Aorta (tissue), 5 donors: ENCODE results near the gene LPP. TPM values are rescaled to one million over a fixed set of nuclear protein-coding genes. Genes with fewer than 3 reads are reported as not detected.

ENCODE experiments used
- ATAC-seq: fragments of 200-7000 bp; cut with Tn5 transposase; one replicate; pipeline ENCODE4 v1.9.1; 2022; ENCODE audit warnings: moderate library complexity; ENCODE audit not compliant: low FRiP score
- DNase-seq, 2 donors: peaks; one replicate each; pipeline ENCODE4 v3.0.0-alpha.2; 2020
- H3K27ac ChIP-seq, 2 donors: one replicate each; pipeline ENCODE4 v1.5.1; 2013; ENCODE audit warnings: low read length in 2 of 2, mild to moderate bottlenecking in 2 of 2, moderate library complexity in 2 of 2, control low read depth in 1 of 2, inconsistent platforms in 1 of 2, low read depth in 1 of 2
- H3K27me3 ChIP-seq, 2 donors: one replicate each; pipeline ENCODE4 v1.6.1; 2013; ENCODE audit warnings: control low read depth in 1 of 2, low read length in 1 of 2, mild to moderate bottlenecking in 1 of 2, moderate library complexity in 1 of 2; ENCODE audit not compliant: insufficient read depth in 2 of 2, control insufficient read depth in 1 of 2
- H3K36me3 ChIP-seq, 2 donors: one replicate each; pipeline ENCODE4 v1.6.1; 2013; ENCODE audit warnings: control low read depth in 1 of 2, low read length in 1 of 2, mild to moderate bottlenecking in 1 of 2; ENCODE audit not compliant: insufficient read depth in 2 of 2, control insufficient read depth in 1 of 2
- H3K4me1 ChIP-seq, 2 donors: one replicate each; pipeline ENCODE4 v1.6.1; 2013; ENCODE audit warnings: low read length in 2 of 2, control low read depth in 1 of 2, mild to moderate bottlenecking in 1 of 2, moderate library complexity in 1 of 2; ENCODE audit not compliant: insufficient read depth in 2 of 2, control insufficient read depth in 1 of 2
- H3K4me3 ChIP-seq, 2 donors: one replicate each; pipeline ENCODE4 v1.5.1; 2013; ENCODE audit warnings: low read length in 2 of 2, control low read depth in 1 of 2, mild to moderate bottlenecking in 1 of 2
- H3K9me3 ChIP-seq: one replicate; pipeline ENCODE4 v1.6.1; 2013; ENCODE audit warnings: mild to moderate bottlenecking, low read length; ENCODE audit not compliant: control insufficient read depth
- WGBS, 2 donors: extraction: QIAGEN DNeasy Blood & Tissue Kit; methylation state at CpG; one replicate each; pipeline ENCODE4 v1.1.7; 2013; 5-methylcytosine and 5-hydroxymethylcytosine counted together
- intact Hi-C, 2 donors: fragments of 100-400 bp; cut with DNase I; formaldehyde crosslinking; loops; one replicate each; pipeline versions ENCODE4 v1.14.2 to v1.15.0; 2022
- polyA plus RNA-seq, 2 donors: library from polyadenylated mRNA; stranded (reverse); fragments of 200-250 nt; gene quantifications; one replicate each; pipeline ENCODE4 v1.2.3, GENCODE V29; 2013
- total RNA-seq, 2 donors: library from RNA; stranded (reverse); fragmentation: NEBNext Ultra II Directional; extraction: Animal tissue kit (Norgen Biotek cat#: 25700); gene quantifications; one replicate each; pipeline ENCODE4 v1.2.1, GENCODE V29; 2021
- donor health status: healthy with polysubstance abuse.
- donor health status: Bipolar disorder and iron deficiency.
- donor health status: DM: no; HTN: no; CAD: no.
- donor health status: DM: no; HTN: no; CAD: no.
- donor health status: DM: yes; HTN: yes; CAD: no.

The LPP gene
- total and polyA plus RNA-seq, 4 donors, result 37.7 to 2,536 (median 527) TPM

DNA sequence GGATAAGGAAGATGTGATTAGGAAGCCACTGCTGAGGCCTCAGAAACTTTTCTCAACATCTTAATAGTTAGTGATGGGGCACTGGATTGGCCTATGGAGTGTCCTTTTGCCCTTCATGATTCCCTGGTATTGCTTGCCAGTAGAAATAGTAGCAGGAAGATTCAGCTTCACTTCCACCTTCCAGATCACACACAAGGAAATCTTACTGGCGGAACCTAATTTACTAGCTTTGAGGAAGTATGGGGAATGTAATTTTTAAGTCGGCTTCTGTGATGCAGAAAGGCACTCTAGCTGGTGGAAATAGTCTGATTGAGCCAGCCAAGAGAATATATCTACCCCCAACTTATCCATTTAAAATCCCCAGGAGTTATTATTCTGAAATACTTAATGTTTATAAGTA is 46.5 kb downstream of the LPP start:
- intact Hi-C loops, result no loop called here
- Histone ChIP-seq H3K4me1 (peaks cover 3 to 20% of the 10 kb centered on the region in 2 donors), H3K9me3 (no peaks in the 10 kb centered on the region), H3K27me3 (no peaks in the 10 kb centered on the region), H3K4me3 (no peak overlapping the region), H3K27ac (no peak overlapping the region), H3K36me3 (no peaks in the 10 kb centered on the region)
- DNase-seq, result no peak
- WGBS, 2 donors, result 78 to 85% methylated on average over 2 of the region's 2 CpGs
- no peak for ATAC-seq

DNA sequence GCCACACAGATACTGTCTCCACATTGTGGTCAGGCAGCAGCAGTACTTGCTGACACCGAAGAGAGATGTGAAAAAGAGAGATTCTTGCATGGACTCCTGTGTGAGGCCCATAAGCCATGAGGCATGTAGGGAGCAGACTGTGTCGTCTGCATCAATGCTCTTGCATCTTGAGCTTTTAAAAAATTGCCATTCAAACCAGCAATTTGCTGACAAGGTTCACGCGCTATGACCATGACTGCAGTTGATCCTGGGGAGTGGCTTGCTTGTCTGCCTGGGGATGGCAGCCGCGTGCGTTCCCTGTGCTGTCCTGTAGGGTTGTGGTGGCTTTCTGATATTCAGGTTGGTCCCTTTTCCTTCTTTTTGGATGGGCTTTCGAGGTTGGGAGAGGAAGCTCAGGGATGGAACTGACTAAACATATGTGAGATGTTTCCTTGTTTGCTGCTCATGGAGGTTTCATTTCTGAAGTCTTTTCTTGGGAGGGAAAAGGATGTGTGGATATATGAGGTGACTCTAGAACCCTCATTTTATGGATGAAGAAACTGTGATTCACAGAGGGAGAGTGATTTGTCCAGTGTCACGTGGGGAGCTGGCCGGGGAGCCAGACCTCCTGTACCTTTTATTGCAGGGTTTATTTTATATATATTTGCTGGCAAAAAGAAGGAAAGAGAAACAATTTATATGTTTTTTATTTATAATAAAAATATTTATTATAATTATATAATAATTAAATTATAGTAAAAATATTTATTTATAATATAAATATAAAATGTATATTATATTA is 48.6 kb downstream of the LPP start:
- WGBS, 2 donors, result 70 to 76% methylated on average over 10 of the region's 10 CpGs
- ATAC-seq, result no peak
- intact Hi-C loops, result no loop called here
- no peak for DNase-seq
- no peaks in the 10 kb centered on the region for H3K27me3 ChIP-seq
- peaks cover 3 to 9% of the 10 kb centered on the region in 2 donors for H3K4me1 ChIP-seq
- peak overlapping the region in 1 of 2 donors; percentile 27 for H3K27ac ChIP-seq
- no peaks in the 10 kb centered on the region for H3K9me3 ChIP-seq
- H3K4me3 ChIP-seq, result no peak overlapping the region
- H3K36me3 ChIP-seq, result no peaks in the 10 kb centered on the region

DNA sequence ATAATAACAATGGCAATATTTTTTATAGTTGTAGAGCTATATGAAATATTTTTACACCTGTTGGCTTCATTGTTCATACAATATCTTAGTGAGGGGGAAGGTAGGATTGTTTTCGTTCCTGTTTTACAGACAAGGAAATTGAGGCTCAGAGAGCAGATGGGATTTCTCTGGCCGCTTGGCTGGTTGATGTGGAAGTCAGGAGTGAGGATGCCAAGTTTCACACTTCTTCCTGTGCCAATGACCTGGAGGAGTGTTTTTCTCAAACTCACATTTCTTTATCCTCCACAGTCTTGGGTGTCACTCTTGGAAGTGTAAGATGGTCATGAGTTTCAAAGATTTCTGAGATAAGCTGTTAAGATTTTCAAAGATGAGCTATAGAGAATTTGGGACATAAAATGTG is 50.6 kb downstream of the LPP start:
- Histone ChIP-seq H3K27ac (no peak overlapping the region), H3K9me3 (no peaks in the 10 kb centered on the region), H3K36me3 (no peaks in the 10 kb centered on the region), H3K4me1 (peaks cover 8 to 10% of the 10 kb centered on the region in 2 donors), H3K4me3 (no peak overlapping the region), H3K27me3 (no peaks in the 10 kb centered on the region)
- intact Hi-C loops, result no loop called here
- no peak for DNase-seq
- WGBS, 2 donors, result 25 to 37% methylated on average over 2 of the region's 2 CpGs
- ATAC-seq, result no peak

DNA sequence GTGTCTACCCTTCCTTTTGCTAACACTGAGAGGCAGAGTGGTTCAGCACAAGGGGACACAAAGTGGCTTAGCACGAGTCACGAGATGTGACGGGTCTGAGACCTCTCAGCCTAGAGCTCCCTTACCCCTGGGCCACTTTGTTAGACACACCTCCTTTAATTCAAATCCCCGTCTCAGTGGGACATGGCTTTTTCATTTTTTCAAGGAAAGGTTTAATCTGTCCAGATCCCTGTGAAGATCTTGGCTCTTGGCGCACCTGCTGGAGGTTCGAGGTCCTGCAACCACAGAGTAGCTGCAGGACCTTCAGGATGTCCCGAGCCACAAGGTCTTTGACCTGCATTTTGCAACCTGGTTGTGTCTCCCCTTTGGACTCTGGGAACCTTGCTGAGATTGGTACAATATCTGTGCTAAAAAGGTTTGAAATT is 52.0 kb downstream of the LPP start:
- Histone ChIP-seq H3K9me3 (no peaks in the 10 kb centered on the region), H3K36me3 (no peaks in the 10 kb centered on the region), H3K4me3 (no peak overlapping the region), H3K27ac (peak overlapping the region in 1 of 2 donors; percentile 19), H3K4me1 (peaks cover 8 to 11% of the 10 kb centered on the region in 2 donors), H3K27me3 (no peaks in the 10 kb centered on the region)
- DNase-seq (no peak), ATAC-seq (no peak)
- intact Hi-C loops, result no loop called here
- 71 to 75% methylated on average over 7 of the region's 7 CpGs for WGBS, 2 donors

DNA sequence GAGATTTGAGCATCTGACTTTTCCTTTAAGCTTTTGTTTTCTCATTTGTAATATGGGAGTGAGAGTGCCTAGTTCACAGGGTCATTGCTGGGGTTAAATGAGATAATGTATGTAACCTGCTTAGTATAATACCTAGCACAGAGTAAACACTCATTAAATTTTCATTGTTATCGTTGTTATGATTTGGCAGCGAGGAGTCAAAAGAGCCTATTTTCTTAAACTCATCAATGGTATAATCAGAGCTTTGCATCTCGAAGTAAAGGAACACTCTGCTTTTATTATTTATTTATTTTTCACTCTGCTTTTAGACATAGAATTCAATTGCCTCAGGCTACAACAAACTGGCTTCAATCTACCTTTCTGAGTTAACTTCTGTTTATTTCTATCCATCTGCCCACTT is 52.8 kb downstream of the LPP start:
- Histone ChIP-seq H3K27ac (peak overlapping the region in 1 of 2 donors; percentile 37), H3K36me3 (no peaks in the 10 kb centered on the region), H3K4me1 (peaks cover 8 to 16% of the 10 kb centered on the region in 2 donors), H3K9me3 (no peaks in the 10 kb centered on the region), H3K27me3 (no peaks in the 10 kb centered on the region), H3K4me3 (no peak overlapping the region)
- intact Hi-C loops, result no loop called here
- 61 to 62% methylated on average over 3 of the region's 3 CpGs for WGBS, 2 donors
- no peak for DNase-seq
- ATAC-seq, result no peak

DNA sequence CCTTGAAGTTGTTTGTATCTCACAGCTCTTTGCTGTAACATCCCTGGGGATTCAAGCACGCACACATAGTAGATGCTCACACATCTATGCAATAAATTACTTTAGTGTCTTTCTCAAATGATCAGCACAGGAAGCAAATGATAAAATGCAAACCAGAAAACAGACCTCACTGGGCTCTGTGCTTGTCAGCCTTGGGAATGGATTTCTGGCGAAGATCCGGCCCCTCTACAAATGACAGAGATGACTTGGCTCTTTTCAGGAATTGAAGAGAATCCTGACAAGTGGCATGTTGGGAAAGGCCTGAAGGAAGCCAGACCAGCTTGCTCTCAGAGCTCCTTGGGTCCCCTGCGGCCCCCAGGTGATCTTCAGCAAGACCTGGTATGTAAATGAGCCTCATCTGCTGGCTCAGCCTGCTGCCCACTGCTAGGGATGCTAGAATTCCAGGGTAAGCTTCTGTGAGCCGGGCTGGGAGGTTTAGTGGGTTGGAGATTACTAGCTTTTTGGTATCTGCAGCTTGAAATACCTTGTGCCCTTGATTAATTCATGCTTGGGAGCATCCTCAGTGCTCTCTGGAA is 54.1 kb downstream of the LPP start:
- WGBS, 2 donors, result 40 to 42% methylated on average over 5 of the region's 5 CpGs
- Histone ChIP-seq H3K4me3 (no peak overlapping the region), H3K27ac (peak overlapping the region; percentile 15 to 53), H3K4me1 (peaks cover 8 to 16% of the 10 kb centered on the region in 2 donors), H3K27me3 (no peaks in the 10 kb centered on the region), H3K36me3 (no peaks in the 10 kb centered on the region), H3K9me3 (no peaks in the 10 kb centered on the region)
- ATAC-seq (no peak), DNase-seq (no peak)
- intact Hi-C loops, result no loop called here

DNA sequence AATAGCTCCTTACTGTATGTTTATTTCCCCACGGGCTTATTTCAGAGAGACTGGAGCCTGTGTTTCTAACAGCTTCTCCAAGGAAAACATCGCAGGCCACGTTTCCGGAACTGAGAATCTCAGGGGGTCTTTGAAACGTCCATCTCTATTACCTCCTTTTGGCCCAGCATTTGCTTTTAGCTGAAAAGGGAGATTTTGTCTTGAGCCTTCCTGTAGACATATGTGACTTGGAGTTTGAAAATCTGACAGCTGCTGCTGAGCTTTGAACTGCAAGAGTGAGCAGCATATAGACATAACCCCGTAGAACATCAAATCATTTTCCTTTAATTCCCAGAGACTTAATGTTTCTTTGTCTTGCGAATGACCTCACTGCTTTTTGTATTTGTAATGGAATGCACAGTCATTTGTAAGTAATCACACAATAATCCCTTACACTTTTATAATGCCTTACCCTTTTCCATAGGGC is 54.6 kb downstream of the LPP start:
- ATAC-seq (no peak), DNase-seq (no peak)
- intact Hi-C loops, result no loop called here
- peaks cover 8 to 16% of the 10 kb centered on the region in 2 donors for H3K4me1 ChIP-seq
- H3K36me3 ChIP-seq, result no peaks in the 10 kb centered on the region
- no peaks in the 10 kb centered on the region for H3K27me3 ChIP-seq
- H3K9me3 ChIP-seq, result no peaks in the 10 kb centered on the region
- peak overlapping the region; percentile 15 to 53 for H3K27ac ChIP-seq
- 4 to 7% methylated on average over 7 of the region's 7 CpGs for WGBS, 2 donors
- no peak overlapping the region for H3K4me3 ChIP-seq

DNA sequence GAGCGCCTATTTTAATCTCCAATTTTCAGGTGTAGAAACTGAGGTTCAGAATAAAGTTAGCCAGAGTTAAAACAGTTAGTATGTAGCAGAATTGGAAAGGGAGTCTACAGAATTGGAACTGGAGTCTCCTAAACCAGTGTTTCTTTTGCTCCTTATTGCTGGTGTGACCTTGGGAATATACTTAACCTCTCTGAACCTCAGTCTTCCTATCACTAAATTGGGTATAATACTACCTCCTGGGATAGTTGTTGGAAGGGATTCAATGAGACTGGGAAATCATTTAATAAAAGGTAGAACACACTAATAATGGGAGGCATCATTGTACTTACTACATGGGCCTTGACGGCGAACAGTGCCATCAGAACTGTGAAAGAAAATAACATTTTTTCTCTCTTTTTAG is 55.1 kb downstream of the LPP start:
- Histone ChIP-seq H3K36me3 (no peaks in the 10 kb centered on the region), H3K4me1 (peaks cover 8 to 11% of the 10 kb centered on the region in 2 donors), H3K27me3 (no peaks in the 10 kb centered on the region), H3K27ac (peak overlapping the region; percentile 15 to 79), H3K9me3 (no peaks in the 10 kb centered on the region), H3K4me3 (no peak overlapping the region)
- 76 to 80% methylated on average over 3 of the region's 3 CpGs for WGBS, 2 donors
- intact Hi-C loops, result no loop called here
- ATAC-seq (no peak), DNase-seq (no peak)

DNA sequence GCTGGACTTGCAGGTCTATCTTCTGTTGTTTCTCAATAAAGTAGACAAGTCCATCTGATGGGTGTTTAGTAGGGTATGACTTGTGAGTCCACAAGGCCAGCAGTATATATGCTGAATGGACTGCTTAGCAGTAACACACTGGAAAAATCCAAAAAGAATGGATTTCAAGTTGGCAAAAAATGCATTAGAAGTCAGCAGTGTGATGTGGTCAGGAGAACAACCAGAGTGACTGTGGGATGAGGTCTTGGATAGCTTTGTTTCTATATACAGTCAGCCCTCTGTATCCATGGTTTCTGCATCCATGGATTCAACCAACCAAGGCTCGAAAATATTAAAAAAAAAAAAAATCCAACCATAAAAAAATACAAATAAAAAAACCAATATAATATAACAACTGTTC is 55.8 kb downstream of the LPP start:
- WGBS, 2 donors, result 48 to 58% methylated on average over 1 of the region's 1 CpG
- ATAC-seq (no peak), DNase-seq (no peak)
- H3K36me3 ChIP-seq, result no peaks in the 10 kb centered on the region
- peaks cover 8% of the 10 kb centered on the region in 2 donors for H3K4me1 ChIP-seq
- H3K27me3 ChIP-seq, result no peaks in the 10 kb centered on the region
- no peak overlapping the region for H3K4me3 ChIP-seq
- intact Hi-C loops, result loop anchor here (5.0 to 10.0 kb wide), 6 partner anchors 32 to 467 kb away; partner anchors contain the start of gene BCL6 (in 1 of the 2)
- H3K27ac ChIP-seq, result peak overlapping the region; percentile 79 to 93
- H3K9me3 ChIP-seq, result no peaks in the 10 kb centered on the region
